GM21737 (cell line): ENCODE results near the gene CERS4.
"Not testable (repeated sequence)": the region's sequence is repeated elsewhere in the genome, so short reads cannot be mapped to it uniquely, and the experiment has no call there.

Source experiments
- ATAC-seq: cut with Tn5 transposase; IDR thresholded peaks from one replicate; pipeline ENCODE4 v1.9.1; 2021; ENCODE audit warnings: mild to moderate bottlenecking, moderate library complexity; ENCODE audit not compliant: unreplicated experiment

Gene CERS4

GRCh38 chr19:8241646-8242045, 32.5 kb downstream of the CERS4 start:
- no peak for ATAC-seq

- ATAC-seq, result no peak
Observed at GRCh38 chr19:8242211-8242821, 33.1 kb downstream of the CERS4 start.

GRCh38 chr19:8243146-8243545, 34.0 kb downstream of the CERS4 start:
- no peak for ATAC-seq

- ATAC-seq, result no peak
Observed at GRCh38 chr19:8244442-8244841, 35.3 kb downstream of the CERS4 start.

DNA sequence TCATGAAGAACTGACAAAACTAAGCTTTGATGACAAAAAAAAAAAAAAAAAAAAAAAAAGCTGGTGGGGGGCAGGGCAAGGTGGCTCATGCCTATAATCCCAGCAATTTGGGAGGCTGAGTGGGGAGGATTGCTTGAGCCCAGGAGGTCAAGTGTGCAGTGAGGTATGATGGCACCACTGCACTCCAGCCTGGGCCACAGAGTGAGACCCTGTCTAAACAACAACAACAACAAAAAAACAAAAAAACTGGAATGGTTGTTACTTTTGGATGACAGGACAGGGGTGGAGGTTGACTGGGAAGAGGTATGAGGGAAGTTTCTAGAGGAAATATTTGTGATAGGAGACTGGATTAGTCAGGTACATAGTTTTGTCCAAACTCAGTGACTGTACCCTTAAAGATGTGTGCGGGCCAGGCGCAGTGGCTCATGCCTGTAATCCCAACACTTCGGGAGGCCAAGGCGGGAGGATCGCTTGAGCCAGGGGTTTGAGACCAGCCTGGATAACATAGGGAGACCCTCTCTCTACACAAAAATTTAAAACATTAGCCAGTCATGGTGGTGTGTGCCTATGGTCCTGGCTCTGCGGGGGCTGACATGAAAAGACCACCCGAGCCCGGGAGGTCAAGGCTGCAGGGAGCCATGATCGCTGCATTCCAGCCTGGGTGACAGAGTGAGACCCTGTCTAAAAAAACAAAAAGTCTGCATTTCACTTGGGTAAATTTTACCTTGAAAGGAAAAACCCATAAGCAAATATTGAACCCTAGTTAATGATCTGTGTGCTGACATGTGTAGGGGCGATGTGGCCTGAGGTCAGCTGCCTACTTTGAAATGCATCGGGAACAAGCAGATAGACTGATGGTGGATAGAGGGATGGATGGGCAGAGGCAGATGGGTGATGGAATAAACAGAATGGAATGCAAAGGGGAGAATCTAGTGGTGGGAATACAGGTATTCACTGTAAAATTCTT, 37.0 kb downstream of the CERS4 start:
- ATAC-seq, result no peak

DNA sequence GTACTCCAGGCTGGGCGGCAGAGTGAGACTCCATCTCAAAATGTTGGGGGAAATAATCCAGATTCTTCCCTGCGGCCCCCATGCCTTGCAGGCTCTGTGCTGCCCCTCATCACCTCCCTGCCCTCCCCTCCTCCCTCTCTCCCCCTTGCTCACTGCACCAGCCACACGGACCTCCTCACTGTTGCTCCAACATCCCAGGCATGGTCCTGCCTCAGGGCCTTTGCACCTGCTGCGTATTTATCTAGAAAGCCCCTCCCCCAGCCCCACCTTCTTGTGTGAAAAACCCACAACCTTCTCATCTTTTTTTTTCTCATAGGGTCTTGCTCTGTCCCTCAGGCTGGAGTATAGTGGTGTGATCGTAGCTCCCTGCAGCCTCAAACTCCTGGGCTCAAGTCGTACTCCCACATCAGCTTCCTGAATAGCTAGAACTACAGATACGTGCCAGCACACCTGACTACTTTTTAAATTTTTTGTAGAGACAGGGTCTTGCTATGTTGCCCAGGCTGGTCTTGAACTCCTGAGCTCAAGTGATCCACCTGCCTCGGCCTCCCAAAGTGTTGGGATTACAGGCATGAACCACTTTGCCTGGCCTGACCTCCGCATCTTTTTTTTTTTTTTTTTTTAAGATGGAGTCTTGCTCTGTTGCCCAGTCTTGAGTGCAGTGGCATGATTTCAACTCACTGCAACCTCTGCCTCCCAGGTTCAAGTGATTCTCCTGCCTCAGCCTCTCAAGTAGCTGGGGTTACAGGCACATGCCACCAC, 38.1 kb downstream of the CERS4 start:
- ATAC-seq, result not testable (repeated sequence)

GRCh38 chr19:8248348-8249328, 39.5 kb downstream of the CERS4 start:
- ATAC-seq, result no peak

- ATAC-seq, result no peak
Observed at GRCh38 chr19:8250596-8250995, 41.4 kb downstream of the CERS4 start.

DNA sequence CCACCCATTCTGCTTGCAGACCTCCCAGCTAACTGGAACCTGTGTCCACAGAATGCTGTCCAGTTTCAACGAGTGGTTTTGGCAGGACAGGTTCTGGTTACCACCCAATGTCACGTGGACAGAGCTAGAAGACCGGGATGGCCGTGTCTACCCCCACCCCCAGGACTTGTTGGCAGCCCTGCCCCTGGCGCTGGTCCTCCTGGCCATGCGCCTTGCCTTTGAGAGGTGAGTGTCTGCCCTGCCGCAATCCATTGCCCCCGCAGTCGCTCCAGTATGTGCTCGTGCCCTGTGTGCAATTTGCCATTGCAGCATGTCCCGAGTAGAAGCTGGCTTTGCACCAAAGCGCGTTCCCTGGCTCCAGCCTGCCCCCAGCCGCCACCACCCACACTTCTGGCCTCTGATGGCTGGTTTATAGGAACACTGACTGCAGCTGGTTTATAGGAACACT, 41.9 kb downstream of the CERS4 start:
- ATAC-seq, result no peak

DNA sequence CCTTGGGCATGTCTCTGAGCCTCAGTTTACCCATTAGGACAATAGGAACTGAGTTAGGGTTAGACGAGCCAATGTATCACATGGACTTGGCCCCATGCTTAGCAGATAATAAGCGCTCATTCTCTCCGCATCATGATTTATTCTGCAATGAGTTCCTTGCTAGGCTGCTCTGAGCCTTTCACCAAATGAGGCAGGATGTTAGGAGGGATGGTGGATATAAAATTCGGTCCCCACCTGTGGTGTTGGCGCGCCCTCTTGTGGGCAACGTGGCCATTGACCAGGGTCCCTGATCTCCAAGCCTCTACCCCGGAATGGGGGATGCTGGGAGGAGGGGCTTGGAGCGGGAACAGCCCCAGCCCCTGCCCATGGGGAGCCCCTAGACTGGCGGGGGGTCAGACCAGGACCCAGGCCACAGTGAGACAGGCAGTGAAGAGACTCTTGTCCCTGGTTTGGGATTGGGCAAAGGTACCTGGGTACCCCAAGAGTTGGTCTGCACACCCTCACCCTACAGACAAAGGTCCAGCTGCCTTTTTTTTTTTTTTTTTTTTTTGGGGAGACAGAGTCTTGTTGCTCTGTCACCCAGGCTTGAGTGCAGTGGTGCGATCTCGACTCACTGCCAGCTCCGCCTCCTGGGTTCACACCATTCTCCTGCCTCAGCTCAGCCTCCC, 43.9 kb downstream of the CERS4 start:
- peak; percentile 48 for ATAC-seq

- ATAC-seq, result no peak
Observed at GRCh38 chr19:8253678-8254077, 44.5 kb downstream of the CERS4 start.

GRCh38 chr19:8254286-8255001, 45.3 kb downstream of the CERS4 start:
- no peak for ATAC-seq

- no peak for ATAC-seq
Observed at GRCh38 chr19:8255426-8256125, 46.4 kb downstream of the CERS4 start.

- no peak for ATAC-seq
Observed at GRCh38 chr19:8256276-8257051, 47.3 kb downstream of the CERS4 start.

DNA sequence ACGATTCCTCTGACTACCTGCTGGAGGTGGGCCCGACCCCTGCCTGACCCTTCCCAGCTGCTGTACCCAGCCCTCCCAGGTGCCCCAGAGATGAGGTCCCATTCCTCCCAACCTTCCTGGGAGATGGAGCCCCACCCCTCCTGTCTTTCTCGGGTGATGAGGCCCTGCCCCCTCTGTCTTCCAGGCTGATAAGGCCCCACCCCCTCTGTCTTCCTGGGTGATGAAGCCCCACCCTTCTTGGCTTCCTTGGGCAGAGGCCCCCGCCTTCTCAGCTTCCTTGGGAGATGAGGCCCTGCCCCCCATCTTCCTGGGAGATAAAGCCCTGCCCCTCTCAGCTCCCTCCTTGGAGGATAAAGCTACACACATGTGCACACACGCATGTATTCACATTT, 47.9 kb downstream of the CERS4 start:
- ATAC-seq, result no peak

DNA sequence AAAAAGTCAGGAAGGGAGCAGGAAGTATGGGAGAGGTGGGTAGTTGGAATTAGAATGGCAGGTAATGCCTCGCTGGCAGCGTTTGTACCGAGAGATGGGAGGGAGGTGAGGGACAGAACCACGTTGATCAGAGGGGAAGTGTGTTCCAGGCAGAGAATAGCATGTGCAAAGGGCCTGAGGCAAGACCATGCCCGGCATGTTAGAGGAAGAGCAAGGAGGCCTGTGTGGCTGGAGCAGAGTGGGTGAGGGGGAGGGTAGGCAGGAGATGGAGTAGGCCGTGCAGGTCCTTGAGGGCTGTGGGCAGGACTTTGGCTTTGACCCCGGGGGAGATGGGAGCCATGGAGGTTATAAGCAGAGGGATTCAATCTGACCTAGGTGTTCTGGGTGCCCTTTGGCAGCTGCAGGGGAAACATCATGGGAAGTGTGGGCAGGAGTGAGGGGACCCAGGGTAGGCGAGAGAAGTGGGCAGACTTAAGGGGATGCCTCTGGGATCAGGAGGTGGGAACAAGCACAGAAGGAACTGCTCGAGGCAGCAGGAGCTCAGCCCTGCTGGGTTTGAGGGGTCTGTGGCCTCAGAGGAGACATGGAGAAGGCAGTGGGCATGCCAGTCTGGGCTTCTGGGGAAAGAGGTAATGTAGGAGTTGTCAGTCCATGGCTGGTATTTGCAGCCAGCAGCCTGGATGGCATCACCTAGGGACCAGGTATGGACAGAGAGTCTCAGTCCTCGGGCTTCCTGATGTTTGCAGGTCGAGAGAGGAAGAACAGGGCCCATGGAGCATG, 50.2 kb downstream of the CERS4 start:
- no peak for ATAC-seq

DNA sequence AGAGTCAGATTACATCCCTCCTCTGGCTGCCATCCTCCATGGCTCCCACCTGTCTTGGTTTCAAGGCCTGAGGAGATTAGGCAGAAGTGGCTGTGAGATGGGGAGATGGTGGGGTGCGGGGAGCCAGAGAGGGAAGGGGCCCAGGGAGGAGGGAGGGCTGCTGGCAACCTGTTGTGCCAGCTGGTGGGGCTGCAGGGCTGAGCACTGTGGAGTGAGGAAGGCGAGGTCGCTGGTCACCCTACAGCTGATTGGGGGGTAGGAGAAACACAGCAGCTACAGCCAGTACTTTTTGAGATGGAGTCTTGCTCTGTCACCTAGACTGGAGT, 50.7 kb downstream of the CERS4 start:
- no peak for ATAC-seq
